ENCODE data around the gene CDH15. TPM values are rescaled to one million over a fixed set of nuclear protein-coding genes. Genes with fewer than 3 reads are reported as not detected.

The CDH15 gene
- total RNA-seq, 1 experiment from 2014 or later = 3.8 TPM

DNA sequence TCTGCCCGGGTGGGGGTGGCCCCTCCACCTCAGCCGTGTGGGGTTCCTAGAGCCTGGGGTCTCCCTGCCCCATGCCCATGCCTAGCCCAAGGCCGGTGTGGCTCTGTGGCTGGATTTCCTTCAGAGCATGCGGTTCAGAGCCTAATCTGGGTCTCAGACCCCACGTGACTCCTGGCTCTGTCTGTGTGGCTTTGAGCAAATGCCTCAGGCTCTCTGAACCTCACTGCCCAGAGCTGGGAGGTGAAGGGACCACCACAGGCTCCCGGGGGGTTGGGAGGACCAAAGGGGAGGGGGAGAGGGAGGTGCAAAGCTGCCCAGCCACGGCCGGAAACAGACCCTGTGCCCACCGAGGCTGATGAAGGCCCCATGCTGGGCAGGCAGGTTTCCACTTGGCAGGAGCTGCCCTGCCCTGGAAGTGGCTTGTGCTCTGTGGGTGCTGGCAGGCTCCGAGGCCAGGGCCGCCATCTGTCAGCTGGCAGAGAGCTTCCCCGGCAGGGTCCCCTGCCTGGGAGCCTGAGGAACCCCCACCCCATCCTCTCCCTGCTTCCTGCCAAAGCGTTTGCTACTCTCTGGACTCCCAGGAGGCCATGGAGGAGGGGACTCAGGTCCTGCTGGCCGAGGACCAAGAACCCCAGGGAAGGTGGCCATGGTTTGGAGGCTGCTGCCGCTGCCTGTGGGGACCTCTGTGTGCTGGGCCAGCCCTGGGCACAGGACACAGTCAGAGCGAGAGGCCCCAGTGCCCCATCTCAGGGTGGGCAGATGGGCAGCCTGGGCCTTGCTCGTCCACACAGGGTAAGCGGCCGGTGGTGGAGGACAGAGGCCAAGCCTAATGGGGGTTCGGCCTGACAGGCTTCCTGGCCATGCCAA, 4.0 kb downstream of the CDH15 start:
- BruUV-seq (replicated peaks) = no TSS peak
- no peaks in the 10 kb centered on the region for H3K9me2 ChIP-seq (ENCODE audit: insufficient read depth)
- ChIA-PET RAD21 (ENCODE audit: low non-redundant PET in 1 of 2, low total read pairs in 2 of 2, uncharacterized antibody in 2 of 2, unreplicated experiment in 2 of 2) (no interaction called here), POLR2A (no interaction called here), CTCF (interaction anchor here (1.0 kb wide), 1 partner anchor 17 kb away, joined by 3 read pairs; no protein-coding TSS in a partner anchor)
- no peak overlapping the region; the same call in 1 of the 2 replicates for H3K27ac ChIP-seq (ENCODE audit: low read depth, low read length)
- no peaks in the 10 kb centered on the region for H3K27me3 ChIP-seq (ENCODE audit: insufficient read depth, low read length)
- H3K4me1 ChIP-seq (ENCODE audit: control insufficient read depth in 1 of 2, insufficient read depth in 2 of 2, low read length in 2 of 2) = peaks cover 12 to 16% of the 10 kb centered on the region in 2 experiments
- no peaks in the 10 kb centered on the region for H3K36me3 ChIP-seq (ENCODE audit: control insufficient read depth in 1 of 2, insufficient read depth in 2 of 2, low read length in 2 of 2)
- no peaks in the 10 kb centered on the region for H3K9me3 ChIP-seq (ENCODE audit: control insufficient read depth in 1 of 2, insufficient read depth in 1 of 2, low read depth in 1 of 2, low read length in 2 of 2)
- no peak for DNase-seq (ENCODE audit: low read depth, low spot score)
- no peak overlapping the region for H3K9ac ChIP-seq (ENCODE audit: low read length)
- TF ChIP-seq TCF7L2 (IDR thresholded peaks at IDR 0.05; ENCODE audit: borderline replicate concordance, extremely low read depth, insufficient read depth, insufficient read length) = no peak
- TF ChIP-seq SRF (IDR thresholded peaks at IDR 0.05; ENCODE audit: low read depth) = no peak
- TF ChIP-seq SP1 (IDR thresholded peaks at IDR 0.05; ENCODE audit: low read depth) = no peak
- TF ChIP-seq SIN3A (IDR thresholded peaks at IDR 0.05; ENCODE audit: low read depth) = no peak
- no peak for TF ChIP-seq REST (IDR thresholded peaks at IDR 0.05; ENCODE audit: low read depth)
- no peak for TF ChIP-seq CEBPB (IDR thresholded peaks at IDR 0.05; ENCODE audit: low read depth)
- no peak for TF ChIP-seq POLR2A (IDR thresholded peaks at IDR 0.05; ENCODE audit: borderline replicate concordance, extremely low read depth, insufficient read depth, insufficient read length)
- TF ChIP-seq, protein P1, sequence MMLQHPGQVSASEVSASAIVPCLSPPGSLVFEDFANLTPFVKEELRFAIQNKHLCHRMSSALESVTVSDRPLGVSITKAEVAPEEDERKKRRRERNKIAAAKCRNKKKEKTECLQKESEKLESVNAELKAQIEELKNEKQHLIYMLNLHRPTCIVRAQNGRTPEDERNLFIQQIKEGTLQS (IDR thresholded peaks at IDR 0.05) = no peak
- TF ChIP-seq EZH2phosphoT487 (IDR thresholded peaks at IDR 0.05; ENCODE audit: borderline replicate concordance) = no peak
- TF ChIP-seq, protein P2, sequence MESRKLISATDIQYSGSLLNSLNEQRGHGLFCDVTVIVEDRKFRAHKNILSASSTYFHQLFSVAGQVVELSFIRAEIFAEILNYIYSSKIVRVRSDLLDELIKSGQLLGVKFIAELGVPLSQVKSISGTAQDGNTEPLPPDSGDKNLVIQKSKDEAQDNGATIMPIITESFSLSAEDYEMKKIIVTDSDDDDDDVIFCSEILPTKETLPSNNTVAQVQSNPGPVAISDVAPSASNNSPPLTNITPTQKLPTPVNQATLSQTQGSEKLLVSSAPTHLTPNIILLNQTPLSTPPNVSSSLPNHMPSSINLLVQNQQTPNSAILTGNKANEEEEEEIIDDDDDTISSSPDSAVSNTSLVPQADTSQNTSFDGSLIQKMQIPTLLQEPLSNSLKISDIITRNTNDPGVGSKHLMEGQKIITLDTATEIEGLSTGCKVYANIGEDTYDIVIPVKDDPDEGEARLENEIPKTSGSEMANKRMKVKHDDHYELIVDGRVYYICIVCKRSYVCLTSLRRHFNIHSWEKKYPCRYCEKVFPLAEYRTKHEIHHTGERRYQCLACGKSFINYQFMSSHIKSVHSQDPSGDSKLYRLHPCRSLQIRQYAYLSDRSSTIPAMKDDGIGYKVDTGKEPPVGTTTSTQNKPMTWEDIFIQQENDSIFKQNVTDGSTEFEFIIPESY (IDR thresholded peaks at IDR 0.05; ENCODE audit: extremely low read depth, insufficient replicate concordance, low read length) = no peak
- TF ChIP-seq CBX3 (IDR thresholded peaks at IDR 0.05; ENCODE audit: low read depth) = no peak
- TF ChIP-seq YY1 (IDR thresholded peaks at IDR 0.05; ENCODE audit: extremely low read depth, insufficient replicate concordance, low read depth, low read length) = no peak
- TF ChIP-seq JUND (IDR thresholded peaks at IDR 0.05) = no peak
- no peak for TF ChIP-seq ELF1 (IDR thresholded peaks at IDR 0.05; ENCODE audit: borderline replicate concordance, low read depth)
- TF ChIP-seq EGR1 (IDR thresholded peaks at IDR 0.05; ENCODE audit: low read depth) = no peak
- TF ChIP-seq MAX (IDR thresholded peaks at IDR 0.05) = no peak
- TF ChIP-seq EZH2 (IDR thresholded peaks at IDR 0.05) = no peak
- TF ChIP-seq POLR2AphosphoS5 (IDR thresholded peaks at IDR 0.05; ENCODE audit: low read depth, low read length) = no peak
- no peak for TF ChIP-seq FOSL1 (IDR thresholded peaks at IDR 0.05; ENCODE audit: low read depth)
- no peaks in the 10 kb centered on the region for H4K20me1 ChIP-seq (ENCODE audit: insufficient read depth)
- no peak overlapping the region for H2AFZ ChIP-seq (ENCODE audit: low read depth, low read length, poor library complexity, severe bottlenecking)
- no peak for ATAC-seq
- H3K79me2 ChIP-seq (ENCODE audit: insufficient read depth, low read length) = no peaks in the 10 kb centered on the region
- no peak overlapping the region for H3K4me2 ChIP-seq (ENCODE audit: low read length)
- no peak overlapping the region for H3K4me3 ChIP-seq (replicated peaks in 1 of 2; ENCODE audit: low read depth in 1 of 2, low read length in 2 of 2)
- intact Hi-C loops (cut with micrococcal nuclease) = no loop called here

Measured in HCT116 (cell line).